Kidney (tissue), 14 donors: ENCODE data around the gene ECEL1. TPM values are rescaled to one million over a fixed set of nuclear protein-coding genes. Genes with fewer than 3 reads are reported as not detected.

ENCODE experiments used
- DNase-seq, 5 donors: peaks; one replicate each; pipeline ENCODE4 v3.0.0-alpha.2; 2013 to 2020
- FAIRE-seq: peaks from 2 replicates; lab custom pipeline; 2012; peaks lifted over from hg19 to GRCh38; lab: Jason Lieb, UNC
- H3K27ac ChIP-seq, 2 donors: one replicate each; pipeline ENCODE4 v1.7.0; 2013; ENCODE audit warnings: low read depth in 2 of 2, low read length in 2 of 2, inconsistent platforms in 1 of 2
- H3K27me3 ChIP-seq: one replicate; pipeline ENCODE4 v1.7.1; 2013; ENCODE audit warnings: low read length, inconsistent platforms; ENCODE audit not compliant: control insufficient read depth, insufficient read depth
- H3K36me3 ChIP-seq, 3 donors: one replicate each; pipeline versions ENCODE4 v1.7.0 to v1.7.1; 2013; ENCODE audit warnings: low read length in 3 of 3, control low read depth in 1 of 3, inconsistent platforms in 1 of 3; ENCODE audit not compliant: insufficient read depth in 3 of 3, control insufficient read depth in 2 of 3
- H3K4me1 ChIP-seq, 3 donors: one replicate each; pipeline versions ENCODE4 v1.7.0 to v1.7.1; 2013; ENCODE audit warnings: low read length in 3 of 3, inconsistent platforms in 1 of 3, low read depth in 1 of 3; ENCODE audit not compliant: control insufficient read depth in 2 of 3, insufficient read depth in 2 of 3
- H3K4me3 ChIP-seq, 3 donors: one replicate each; pipeline versions ENCODE4 v1.7.0 to v1.8.1; 2013; ENCODE audit warnings: low read length in 3 of 3, control low read depth in 1 of 3, inconsistent platforms in 1 of 3
- H3K9ac ChIP-seq, 3 donors: one replicate each; pipeline versions ENCODE4 v1.7.0 to v1.7.1; 2013; ENCODE audit warnings: low read length in 3 of 3, control low read depth in 1 of 3, inconsistent platforms in 1 of 3
- H3K9me3 ChIP-seq, 3 donors: one replicate each; pipeline versions ENCODE4 v1.7.0 to v1.7.1; 2013; ENCODE audit warnings: low read length in 3 of 3, control low read depth in 1 of 3, inconsistent platforms in 1 of 3; ENCODE audit not compliant: control insufficient read depth in 2 of 3, insufficient read depth in 1 of 3
- CTCF ChIP-seq: IDR thresholded peaks from 3 replicates; pipeline ENCODE4 v1.5.1; 2012; ENCODE audit warnings: mild to moderate bottlenecking, moderate library complexity, borderline replicate concordance; ENCODE audit not compliant: insufficient read depth; ENCODE audit errors: extremely low read depth
- intact Hi-C: fragments of 100-400 bp; cut with DNase I; formaldehyde crosslinking; loops from one replicate; pipeline ENCODE4 v1.11.1; 2022
- polyA plus RNA-seq: library from polyadenylated mRNA; stranded (reverse); fragments of 350-450 nt; fragmentation: Illumina TruSeq; extraction: RNeasy Lipid Tissue Mini Kit (QIAGEN cat#74804); gene quantifications from one replicate; pipeline ENCODE4 v1.2.3, GENCODE V29; 2014; ENCODE audit warnings: low read depth, low replicate concordance; ENCODE audit not compliant: insufficient read depth
- total RNA-seq: library from RNA; stranded (reverse); fragmentation: NEBNext Ultra II Directional; extraction: Animal tissue kit (Norgen Biotek cat#: 25700); gene quantifications from one replicate; pipeline ENCODE4 v1.2.1, GENCODE V29; 2021
- donor health status: control.
- donor health status: control.
- donor health status: control.
- donor health status: control.
- donor health status: control.
- donor health status: DM: yes; HTN: yes; CAD: no.
- donor health status: Normal renal cell carcinoma (clear cell type).

ECEL1 gene
- total and polyA plus RNA-seq, 2 donors from 2014 or later, result 6.7 to 8.5 TPM

GRCh38 chr2:232481322-232482140 lies 6.1 kb downstream of the ECEL1 start:
- Histone ChIP-seq H3K27ac (no peak overlapping the region), H3K27me3 (peaks cover 12% of the 10 kb centered on the region)

GRCh38 chr2:232480201-232481190 lies 7.1 kb downstream of the ECEL1 start:
- H3K27me3 ChIP-seq, result peaks cover 12% of the 10 kb centered on the region
- TF ChIP-seq CTCF, result no peak

More at GRCh38 chr2:232481322-232482140, 6.1 kb downstream of the ECEL1 start:
- no peaks in the 10 kb centered on the region for H3K36me3 ChIP-seq
- FAIRE-seq (no peak), DNase-seq (peak in 2 of 5 donors; percentile 32 to 45)
- TF ChIP-seq CTCF, result no peak
- intact Hi-C loops, result no loop called here
- no peaks in the 10 kb centered on the region for H3K9me3 ChIP-seq
- H3K9ac ChIP-seq, result no peak overlapping the region
- no peak overlapping the region for H3K4me3 ChIP-seq
- H3K4me1 ChIP-seq, result no peaks in the 10 kb centered on the region

GRCh38 chr2:232479341-232480200 lies 8.1 kb downstream of the ECEL1 start:
- no peak for TF ChIP-seq CTCF
- Histone ChIP-seq H3K9me3 (no peaks in the 10 kb centered on the region), H3K36me3 (no peaks in the 10 kb centered on the region), H3K27ac (no peak overlapping the region), H3K9ac (no peak overlapping the region), H3K27me3 (peaks cover 4% of the 10 kb centered on the region), H3K4me3 (no peak overlapping the region), H3K4me1 (no peaks in the 10 kb centered on the region)
- intact Hi-C loops, result no loop called here
- FAIRE-seq (no peak), DNase-seq (peak in 3 of 5 donors; percentile 19 to 60 (median 41))

More at GRCh38 chr2:232480201-232481190, 7.1 kb downstream of the ECEL1 start:
- H3K36me3 ChIP-seq, result no peaks in the 10 kb centered on the region
- H3K4me1 ChIP-seq, result no peaks in the 10 kb centered on the region
- H3K27ac ChIP-seq, result no peak overlapping the region
- no peak overlapping the region for H3K4me3 ChIP-seq
- no peak overlapping the region for H3K9ac ChIP-seq
- FAIRE-seq, result no peak
- H3K9me3 ChIP-seq, result no peaks in the 10 kb centered on the region
- intact Hi-C loops, result no loop called here
- DNase-seq, result peak in 2 of 5 donors; percentile 41 to 64
